B cell (primary cell): ENCODE results near the gene PAPSS2. TPM values are rescaled to one million over a fixed set of nuclear protein-coding genes. Genes with fewer than 3 reads are reported as not detected.

Experiments used
- ATAC-seq: fragments of 200-7000 bp; cut with Tn5 transposase; one replicate; pipeline ENCODE4 v1.10.0; 2021; ENCODE audit warnings: low read depth, mild to moderate bottlenecking, moderate number of reproducible peaks, moderate library complexity
- CTCF ChIA-PET: fragments of 350-600 bp; sonication (Branson Sonifier 250); formaldehyde crosslinking; loops from one replicate; lab custom pipeline; 2021; ENCODE audit warnings: antibody characterized with exemption, inconsistent platforms; lab: Charles Lee
- POLR2A ChIA-PET: fragments of 350-600 bp; sonication (Branson Sonifier 250); formaldehyde crosslinking; loops from one replicate; lab custom pipeline; 2021; ENCODE audit warnings: antibody characterized with exemption; lab: Charles Lee
- DNase-seq: peaks from one replicate; pipeline ENCODE4 v3.0.0; 2013
- H2AFZ ChIP-seq: 2 replicates; pipeline ENCODE4 v1.6.1; 2012; ENCODE audit warnings: mild to moderate bottlenecking, low read depth, low read length; ENCODE audit not compliant: insufficient read depth, poor library complexity, severe bottlenecking
- H3K27ac ChIP-seq, 2 donors: 1 replicate in 1 of 2; 2 replicates in 1 of 2; pipeline ENCODE4 v1.5.1; 2012 to 2013; ENCODE audit warnings: low read length in 2 of 2, mild to moderate bottlenecking in 2 of 2, moderate library complexity in 1 of 2
- H3K27me3 ChIP-seq, 4 experiments: fragments of 200-600 bp in 1 of 4; sonication (generic) in 1 of 4; replicated peaks in 1 of 4; 1 replicate in 2 of 4; 2 replicates in 2 of 4; pipeline versions ENCODE4 v1.6.1 to v1.7.0; 2013 to 2016; ENCODE audit warnings: low read length in 3 of 4, mild to moderate bottlenecking in 2 of 4, mixed read lengths in 1 of 4, moderate library complexity in 1 of 4; ENCODE audit not compliant: insufficient read depth in 4 of 4, control insufficient read depth in 3 of 4; ENCODE audit errors: control extremely low read depth in 1 of 4
- H3K36me3 ChIP-seq, 2 experiments: replicated peaks in 1 of 2; 1 replicate in 1 of 2; 2 replicates in 1 of 2; pipeline versions ENCODE4 v1.6.1 to v1.7.1; 2013; ENCODE audit warnings: low read length in 1 of 2; ENCODE audit not compliant: insufficient read depth in 2 of 2, control insufficient read depth in 1 of 2; ENCODE audit errors: control extremely low read depth in 1 of 2, extremely low read depth in 1 of 2
- H3K4me1 ChIP-seq, 2 donors: fragments of 200-600 bp in 1 of 2; sonication (generic) in 1 of 2; 1 replicate in 1 of 2; 2 replicates in 1 of 2; pipeline versions ENCODE4 v1.5.1 to v1.6.1; 2013 to 2017; ENCODE audit warnings: low read length in 2 of 2; ENCODE audit not compliant: control insufficient read depth in 2 of 2, insufficient read depth in 2 of 2
- H3K4me2 ChIP-seq: replicated peaks from 2 replicates; pipeline ENCODE3; 2012; ENCODE audit warnings: mild to moderate bottlenecking, low read depth, low read length; ENCODE audit not compliant: poor library complexity, severe bottlenecking
- H3K4me3 ChIP-seq, 5 experiments: fragments of 200-600 bp in 1 of 5; sonication (generic) in 1 of 5; 1 replicate in 3 of 5; 2 replicates in 2 of 5; pipeline versions ENCODE4 v1.5.1 to v1.7.0; 2011 to 2016; ENCODE audit warnings: low read length in 4 of 5, mild to moderate bottlenecking in 4 of 5, low read depth in 2 of 5, control low read depth in 1 of 5, moderate library complexity in 1 of 5; ENCODE audit not compliant: insufficient read depth in 1 of 5; ENCODE audit errors: control extremely low read depth in 1 of 5, extremely low read depth in 1 of 5
- H3K79me2 ChIP-seq: fragments of 200-600 bp; sonication (generic); one replicate; pipeline ENCODE4 v1.6.0; 2016; ENCODE audit warnings: low read length; ENCODE audit not compliant: control insufficient read depth, insufficient read depth
- H3K9ac ChIP-seq: fragments of 200-600 bp; sonication (generic); 2 replicates; pipeline ENCODE4 v1.6.1; 2017; ENCODE audit warnings: mild to moderate bottlenecking, low read length, moderate library complexity
- H3K9me3 ChIP-seq, 3 donors: one replicate each; pipeline versions ENCODE4 v1.6.1 to v1.7.1; 2013; ENCODE audit warnings: low read length in 2 of 3; ENCODE audit not compliant: control insufficient read depth in 2 of 3, insufficient read depth in 1 of 3; ENCODE audit errors: control extremely low read depth in 1 of 3
- H4K20me1 ChIP-seq: 2 replicates; pipeline ENCODE4 v1.6.0; 2012; ENCODE audit warnings: mild to moderate bottlenecking, low read length; ENCODE audit not compliant: insufficient read depth, control insufficient read depth, poor library complexity, severe bottlenecking
- H3K27ac Mint-ChIP-seq: one replicate; pipeline ENCODE4 v1.8.0; 2021; ENCODE audit warnings: mixed read lengths
- H3K27me3 Mint-ChIP-seq: one replicate; pipeline ENCODE4 v1.8.0; 2021; ENCODE audit warnings: mixed read lengths
- H3K4me1 Mint-ChIP-seq: one replicate; pipeline ENCODE4 v1.8.0; 2021; ENCODE audit warnings: mixed read lengths
- H3K4me3 Mint-ChIP-seq: one replicate; pipeline ENCODE4 v1.8.0; 2021; ENCODE audit warnings: mixed read lengths
- H3K9me3 Mint-ChIP-seq: one replicate; pipeline ENCODE4 v1.8.0; 2022; ENCODE audit warnings: mixed read lengths; ENCODE audit not compliant: insufficient read depth
- CTCF ChIP-seq: fragments of 200-600 bp; IDR thresholded peaks from one replicate; pipeline ENCODE4 v1.8.0; 2022; ENCODE audit warnings: antibody characterized with exemption, mild to moderate bottlenecking
- EZH2 ChIP-seq: IDR thresholded peaks from 2 replicates; pipeline ENCODE4 v1.6.1; 2012; ENCODE audit warnings: borderline replicate concordance, low read depth, mild to moderate bottlenecking, moderate library complexity, low read length; ENCODE audit not compliant: insufficient read depth, poor library complexity, severe bottlenecking
- WGBS: methylation state at CpG from one replicate; pipeline ENCODE4 v1.1.5; 2013; ENCODE audit warnings: missing lambda C conversion rate; ENCODE audit not compliant: insufficient coverage; 5-methylcytosine and 5-hydroxymethylcytosine counted together
- intact Hi-C: fragments of 100-400 bp; cut with micrococcal nuclease; formaldehyde crosslinking; loops from one replicate; pipeline ENCODE4 v1.10.0; 2022
- polyA plus RNA-seq: library from polyadenylated mRNA; depleted of rRNA; stranded (reverse); fragments of >200 nt; gene quantifications from 2 replicates; pipeline ENCODE4 v1.2.3, GENCODE V29; 2012
- total RNA-seq, 2 donors: library from RNA; stranded (reverse); fragments of 120-200 nt in 1 of 2; gene quantifications; 1 replicate in 1 of 2; 2 replicates in 1 of 2; pipeline versions ENCODE4 v1.2.3 to v1.2.4, GENCODE V29; 2013 to 2022

Gene PAPSS2
- total and polyA plus RNA-seq, 2 donors (not counting 1 experiment from before 2014, with no cell fraction given): not detected

GRCh38 chr10:87615856-87616255 is 43.8 kb upstream of the PAPSS2 start:
- no peak for TF ChIP-seq CTCF
- TF ChIP-seq EZH2: no peak
- Mint-ChIP-seq H3K27ac (no peak overlapping the region), H3K9me3 (peaks cover 2% of the 10 kb centered on the region), H3K4me3 (no peak overlapping the region), H3K27me3 (peaks cover 15% of the 10 kb centered on the region), H3K4me1 (no peaks in the 10 kb centered on the region)
- WGBS: 52% methylated on average over 3 of the region's 3 CpGs
- ATAC-seq (no peak), DNase-seq (no peak)
- intact Hi-C loops: no loop called here
- H3K4me1 ChIP-seq: no peaks in the 10 kb centered on the region
- H3K27me3 ChIP-seq: peaks cover 0 to 2% (median 0%) of the 10 kb centered on the region in 4 experiments
- H3K9me3 ChIP-seq: peaks cover 0 to 8% (median 0%) of the 10 kb centered on the region in 3 donors
- no peak overlapping the region for H3K27ac ChIP-seq
- CTCF ChIA-PET: no interaction called here
- no peaks in the 10 kb centered on the region for H3K79me2 ChIP-seq
- no peak overlapping the region for H3K9ac ChIP-seq
- H3K36me3 ChIP-seq: no peaks in the 10 kb centered on the region
- no peak overlapping the region for H2AFZ ChIP-seq
- POLR2A ChIA-PET: no interaction called here
- no peak overlapping the region for H3K4me2 ChIP-seq
- no peak overlapping the region for H3K4me3 ChIP-seq
- no peaks in the 10 kb centered on the region for H4K20me1 ChIP-seq

GRCh38 chr10:87617503-87617902 is 42.2 kb upstream of the PAPSS2 start:
- Mint-ChIP-seq H3K4me1 (no peaks in the 10 kb centered on the region), H3K9me3 (no peaks in the 10 kb centered on the region), H3K27ac (no peak overlapping the region), H3K4me3 (no peak overlapping the region), H3K27me3 (peaks cover 15% of the 10 kb centered on the region)
- Histone ChIP-seq H3K4me2 (no peak overlapping the region), H3K4me1 (no peaks in the 10 kb centered on the region), H3K4me3 (no peak overlapping the region), H3K27ac (no peak overlapping the region), H3K36me3 (no peaks in the 10 kb centered on the region), H2AFZ (no peak overlapping the region), H4K20me1 (no peaks in the 10 kb centered on the region), H3K9ac (no peak overlapping the region), H3K9me3 (no peaks in the 10 kb centered on the region), H3K79me2 (no peaks in the 10 kb centered on the region), H3K27me3 (peaks cover 0 to 2% (median 0%) of the 10 kb centered on the region in 4 experiments)
- no peak for DNase-seq
- no peak for TF ChIP-seq EZH2
- no peak for TF ChIP-seq CTCF
- intact Hi-C loops: no loop called here
- POLR2A ChIA-PET: no interaction called here
- ATAC-seq: no peak
- 94% methylated on average over 1 of the region's 1 CpG for WGBS
- CTCF ChIA-PET: no interaction called here
